ENCODE data around the gene DCAF8. TPM values are rescaled to one million over a fixed set of nuclear protein-coding genes. Genes with fewer than 3 reads are reported as not detected.
A peak's percentile ranks its signal among the peaks of the same experiment; 100 is the strongest.

Gene DCAF8
- total and polyA plus RNA-seq, 2 of the 4 experiments (the other 2 are of a cell fraction) = 83.3 to 83.8 TPM

GRCh38 chr1:160193832-160194736, 68.3 kb downstream of the DCAF8 start:
- H2AK9ac ChIP-seq (replicated peaks; ENCODE audit: low read depth, low read length, poor library complexity) = peak overlapping the region; percentile 87
- no peak for TF ChIP-seq BHLHE40 (IDR thresholded peaks at IDR 0.05; ENCODE audit: low read depth, low read length)
- no peak for TF ChIP-seq RFX5 (IDR thresholded peaks at IDR 0.05; ENCODE audit: low read depth, low read length)
- TF ChIP-seq SMC3 (IDR thresholded peaks at IDR 0.05; ENCODE audit: low read depth, low read length) = no peak
- no peak for TF ChIP-seq CEBPB (IDR thresholded peaks at IDR 0.05; ENCODE audit: low read depth, low read length)
- no peak for TF ChIP-seq CTCF (conservative IDR thresholded peaks at IDR 0.05; ENCODE audit: low read depth, low read length)
- no peak overlapping the region for H3K27ac ChIP-seq (ENCODE audit: insufficient read depth, low read length)
- no peak overlapping the region for H3K23ac ChIP-seq (ENCODE audit: low read depth, low read length)
- peak overlapping the region in 1 of 2 experiments; percentile 14; a peak in 1 of 4 replicates for H4K8ac ChIP-seq (ENCODE audit: low read depth in 2 of 2, low read length in 2 of 2)
- H3K79me1 ChIP-seq (ENCODE audit: low read depth in 1 of 2, low read length in 2 of 2) = no peaks in the 10 kb centered on the region
- H3K9me3 ChIP-seq (ENCODE audit: control insufficient read depth, insufficient read depth, low read length) = no peaks in the 10 kb centered on the region
- no peak overlapping the region for H3K18ac ChIP-seq (ENCODE audit: low read depth, low read length)
- no peak overlapping the region for H3K9ac ChIP-seq (ENCODE audit: low read depth, low read length)
- 89% methylated on average over 8 of the region's 9 CpGs; no CpG with 5 or more reads in 1 of the 2 experiments for WGBS, 2 experiments (ENCODE audit: extremely low coverage in 2 of 2, insufficient read length in 1 of 2)
- H2BK15ac ChIP-seq (ENCODE audit: low read depth, low read length) = no peak overlapping the region
- peak overlapping the region; percentile 60 for H2BK5ac ChIP-seq (ENCODE audit: low read depth, low read length, poor library complexity, severe bottlenecking)
- DNase-seq (no peak), ATAC-seq (ENCODE audit: low read depth) (no peak)
- H3K4me2 ChIP-seq (ENCODE audit: low read depth, low read length) = no peak overlapping the region
- in situ Hi-C loops (cut with MboI; ENCODE audit: low sequenced_read_pairs) = loop anchor here (25.0 kb wide), 1 partner anchor 418 kb away; no protein-coding TSS in a partner anchor
- peaks cover 4% of the 10 kb centered on the region for H3K4me1 ChIP-seq (ENCODE audit: control insufficient read depth, insufficient read depth, low read length)
- H3K14ac ChIP-seq (replicated peaks; ENCODE audit: low read depth, low read length) = no peak overlapping the region
- no peak overlapping the region for H2BK20ac ChIP-seq (ENCODE audit: low read depth, low read length)
- no peak overlapping the region for H4K5ac ChIP-seq (ENCODE audit: low read depth, low read length)
- H2BK120ac ChIP-seq (ENCODE audit: low read depth, low read length) = no peak overlapping the region
- ChIA-PET POLR2A (ENCODE audit: unreplicated experiment) (no interaction called here), CTCF (interaction anchor here (0.5 to 3.2 kb wide), 35 partner anchors 8 to 186 kb away, joined by 3 to 63 read pairs (median 4); partner anchors contain the start of gene DCAF8)
- peaks cover 3% of the 10 kb centered on the region; the same call in 1 of the 2 replicates for H3K27me3 ChIP-seq (ENCODE audit: control insufficient read depth, insufficient read depth, low read length)
- dilution Hi-C loops (cut with HindIII; ENCODE audit: low sequenced_read_pairs, unreplicated experiment) = no loop called here
- H3K56ac ChIP-seq (ENCODE audit: extremely low read depth, insufficient read depth, low read length) = no peak overlapping the region
- no peaks in the 10 kb centered on the region for H3K36me3 ChIP-seq (ENCODE audit: control insufficient read depth, insufficient read depth, low read length)
- no peaks in the 10 kb centered on the region for H4K20me1 ChIP-seq (ENCODE audit: insufficient read depth, low read length)
- peak overlapping the region; percentile 48; the same call in 1 of the 2 replicates for H3K4ac ChIP-seq (ENCODE audit: low read depth, low read length)
- peaks cover 10% of the 10 kb centered on the region; the same call in 1 of the 2 replicates for H3K9me1 ChIP-seq (ENCODE audit: insufficient read depth, low read length)
- peak overlapping the region; percentile 70; the same call in 1 of the 2 replicates for H2AK5ac ChIP-seq (ENCODE audit: low read depth, low read length)
- intact Hi-C loops (cut with micrococcal nuclease) = loop anchor here (1.0 to 5.0 kb wide), 6 partner anchors 25 to 182 kb away; partner anchors contain the start of gene PEX19
- H4K91ac ChIP-seq (ENCODE audit: insufficient read depth, low read depth, low read length) = no peak overlapping the region
- no TSS peak for BruUV-seq (replicated peaks)
- H2AFZ ChIP-seq (replicated peaks; ENCODE audit: low read length, poor library complexity) = peak overlapping the region; percentile 88
- H3K4me3 ChIP-seq (ENCODE audit: insufficient read depth, low read depth, low read length) = no peak overlapping the region

Measured in IMR-90 (cell line).